ENCODE results near the gene ZNF287. TPM values are rescaled to one million over a fixed set of nuclear protein-coding genes. Genes with fewer than 3 reads are reported as not detected.
A peak's percentile ranks its signal among the peaks of the same experiment; 100 is the strongest.

The ZNF287 gene
- total and polyA plus RNA-seq, 12 donors = 4.0 to 32.0 (median 11.4) TPM

DNA sequence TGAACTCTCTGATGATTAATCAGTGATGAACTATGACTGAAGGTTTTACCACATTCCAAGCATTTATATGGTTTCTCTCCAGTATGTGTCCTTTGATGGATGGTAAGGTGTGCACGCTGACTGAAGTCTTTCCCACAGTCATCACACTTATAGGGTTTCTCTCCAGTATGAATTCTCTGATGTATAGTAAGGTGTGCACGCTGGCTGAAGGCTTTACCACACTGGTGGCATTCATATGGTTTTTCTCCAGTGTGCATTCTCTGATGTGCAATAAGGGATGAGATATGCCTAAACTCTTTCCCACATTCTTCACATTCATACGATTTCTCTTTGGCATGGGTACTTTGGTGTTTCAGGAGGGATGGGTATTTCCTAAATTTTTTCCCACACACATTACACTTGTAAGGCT is 16.4 kb downstream of the ZNF287 start:
- intact Hi-C loops (cut with DNase I) = no loop called here
- WGBS, 2 donors = 98 to 100% methylated on average over 3 of the region's 3 CpGs

DNA sequence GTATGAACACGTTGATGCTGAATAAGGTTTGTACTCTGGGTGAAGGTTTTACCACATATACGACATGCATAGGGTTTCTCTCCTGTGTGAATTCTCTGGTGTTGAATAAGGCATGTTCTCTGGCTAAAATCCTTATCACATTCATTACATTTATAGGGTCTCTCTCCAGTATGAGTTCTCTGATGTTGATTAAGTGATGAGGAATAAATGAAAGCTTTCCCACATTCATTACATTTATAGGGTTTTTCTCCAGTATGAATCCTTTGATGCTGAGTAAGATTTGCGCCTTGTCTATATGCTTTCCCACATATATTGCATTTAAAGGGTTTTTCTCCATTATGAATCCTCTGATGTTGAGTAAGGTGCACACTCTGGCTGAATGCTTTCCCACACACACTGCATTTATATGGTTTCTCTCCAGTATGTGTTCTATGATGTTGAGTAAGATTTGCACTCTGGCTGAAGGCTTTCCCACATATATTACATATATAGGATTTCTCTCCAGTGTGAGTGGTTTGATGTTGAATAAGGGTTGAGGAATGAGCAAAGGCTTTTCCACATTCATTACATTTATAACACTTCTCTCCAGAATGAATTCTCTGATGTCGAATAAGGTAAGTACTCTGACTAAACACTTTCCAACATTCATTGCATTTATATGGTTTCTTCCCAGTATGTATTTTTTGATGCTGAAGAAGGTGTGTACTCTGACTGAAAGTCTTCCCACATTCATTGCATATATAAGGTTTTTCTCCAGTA is 16.9 kb downstream of the ZNF287 start:
- peaks cover 0 to 73% (median 48%) of the 10 kb centered on the region in 9 donors for H3K36me3 ChIP-seq
- no peak for ATAC-seq
- no peaks in the 10 kb centered on the region for H3K27me3 ChIP-seq
- TF ChIP-seq, protein P1, sequence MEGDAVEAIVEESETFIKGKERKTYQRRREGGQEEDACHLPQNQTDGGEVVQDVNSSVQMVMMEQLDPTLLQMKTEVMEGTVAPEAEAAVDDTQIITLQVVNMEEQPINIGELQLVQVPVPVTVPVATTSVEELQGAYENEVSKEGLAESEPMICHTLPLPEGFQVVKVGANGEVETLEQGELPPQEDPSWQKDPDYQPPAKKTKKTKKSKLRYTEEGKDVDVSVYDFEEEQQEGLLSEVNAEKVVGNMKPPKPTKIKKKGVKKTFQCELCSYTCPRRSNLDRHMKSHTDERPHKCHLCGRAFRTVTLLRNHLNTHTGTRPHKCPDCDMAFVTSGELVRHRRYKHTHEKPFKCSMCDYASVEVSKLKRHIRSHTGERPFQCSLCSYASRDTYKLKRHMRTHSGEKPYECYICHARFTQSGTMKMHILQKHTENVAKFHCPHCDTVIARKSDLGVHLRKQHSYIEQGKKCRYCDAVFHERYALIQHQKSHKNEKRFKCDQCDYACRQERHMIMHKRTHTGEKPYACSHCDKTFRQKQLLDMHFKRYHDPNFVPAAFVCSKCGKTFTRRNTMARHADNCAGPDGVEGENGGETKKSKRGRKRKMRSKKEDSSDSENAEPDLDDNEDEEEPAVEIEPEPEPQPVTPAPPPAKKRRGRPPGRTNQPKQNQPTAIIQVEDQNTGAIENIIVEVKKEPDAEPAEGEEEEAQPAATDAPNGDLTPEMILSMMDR (IDR thresholded peaks at IDR 0.05) = no peak
- H3K27ac ChIP-seq = no peak overlapping the region
- intact Hi-C loops (cut with DNase I) = no loop called here
- no peak for DNase-seq
- WGBS, 2 donors = 97 to 99% methylated on average over 4 of the region's 4 CpGs
- no peaks in the 10 kb centered on the region for H3K4me1 ChIP-seq
- peaks cover 0 to 100% (median 98%) of the 10 kb centered on the region in 11 donors for H3K9me3 ChIP-seq
- H3K4me3 ChIP-seq = no peak overlapping the region

More for the DNA sequence above, 16.4 kb downstream of the ZNF287 start:
- peaks cover 0 to 79% (median 54%) of the 10 kb centered on the region in 9 donors for H3K36me3 ChIP-seq
- no peak overlapping the region for H3K4me3 ChIP-seq
- ATAC-seq (no peak), DNase-seq (no peak)
- H3K27ac ChIP-seq = no peak overlapping the region
- H3K4me1 ChIP-seq = no peaks in the 10 kb centered on the region
- peaks cover 0 to 100% (median 97%) of the 10 kb centered on the region in 11 donors for H3K9me3 ChIP-seq
- H3K27me3 ChIP-seq = no peaks in the 10 kb centered on the region
- TF ChIP-seq, protein P1 (IDR thresholded peaks at IDR 0.05) = no peak

DNA sequence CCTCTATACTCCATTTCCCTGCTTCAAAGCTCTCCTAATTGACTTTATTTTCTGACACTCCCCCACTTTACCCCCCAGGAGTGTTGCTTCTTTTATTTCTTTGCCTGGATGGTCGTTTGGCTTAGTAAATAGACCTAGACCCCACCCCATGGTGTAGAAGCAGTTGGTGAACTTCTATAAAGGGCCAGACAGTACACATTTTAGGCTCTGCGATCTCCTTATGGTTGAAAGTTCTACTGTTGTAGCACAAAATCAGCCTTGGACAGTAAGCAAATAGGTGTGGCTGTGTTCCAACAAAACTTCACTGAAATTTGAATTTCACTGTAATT is 31.9 kb downstream of the ZNF287 start:
- Histone ChIP-seq H3K27ac (peak overlapping the region in 4 of 10 donors; percentile 19 to 97 (median 94)), H3K36me3 (no peaks in the 10 kb centered on the region), H3K4me1 (peaks cover 0 to 16% (median 2%) of the 10 kb centered on the region in 9 donors), H3K4me3 (peak overlapping the region in 3 of 10 donors; percentile 72 to 78 (median 72)), H3K27me3 (peaks cover 0 to 5% (median 0%) of the 10 kb centered on the region in 7 donors), H3K9me3 (peaks cover 0 to 3% (median 0%) of the 10 kb centered on the region in 11 donors)
- 44 to 45% methylated on average over 2 of the region's 2 CpGs for WGBS, 2 donors
- DNase-seq (no peak), ATAC-seq (no peak)
- intact Hi-C loops (cut with DNase I) = loop anchor here in 7 of 10 donors (1.0 to 10.0 kb wide), 9 partner anchors 48 to 458 kb away; partner anchors contain the start of gene ZNF624 (in 1 of the 7)
- TF ChIP-seq, protein P1 (IDR thresholded peaks at IDR 0.05) = no peak

DNA sequence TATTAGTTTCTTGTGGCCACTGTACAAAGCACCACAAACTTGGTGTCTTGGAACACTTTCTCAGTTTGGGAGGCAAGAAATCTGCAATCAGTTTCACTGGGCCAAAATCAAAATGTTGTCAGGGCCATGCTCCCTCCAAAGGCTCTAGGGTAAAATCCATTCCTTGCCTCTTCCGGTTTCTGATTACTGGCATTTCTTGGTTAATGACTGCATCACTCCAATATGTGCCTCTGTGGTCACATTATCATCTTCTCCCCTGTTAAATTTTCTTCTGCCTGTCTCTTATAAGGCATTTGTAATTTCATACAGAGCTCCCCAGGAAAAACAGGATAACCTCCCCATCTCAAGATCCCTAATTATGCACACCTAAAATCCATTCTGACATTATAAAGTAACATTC is 34.8 kb downstream of the ZNF287 start:
- Histone ChIP-seq H3K4me1 (peaks cover 0 to 16% (median 2%) of the 10 kb centered on the region in 9 donors), H3K36me3 (no peaks in the 10 kb centered on the region), H3K27me3 (peaks cover 0 to 13% (median 6%) of the 10 kb centered on the region in 7 donors), H3K9me3 (no peaks in the 10 kb centered on the region), H3K27ac (no peak overlapping the region), H3K4me3 (no peak overlapping the region)
- ATAC-seq (no peak), DNase-seq (no peak)
- 88 to 97% methylated on average over 1 of the region's 1 CpG for WGBS, 2 donors
- intact Hi-C loops (cut with DNase I) = loop anchor here in 3 of 10 donors (2.0 to 10.0 kb wide), 3 partner anchors 35 to 461 kb away; partner anchors contain the start of gene ZNF287 (in 1 of the 3)
- TF ChIP-seq, protein P1 (IDR thresholded peaks at IDR 0.05) = no peak

All from heart right ventricle (tissue), 16 donors.